Erythroblast (primary cell): ENCODE results near the gene AFMID.

Experiments used
- GATA1 ChIP-seq: IDR thresholded peaks from 2 replicates; pipeline ENCODE4 v1.6.1; 2011; ENCODE audit warnings: low read depth, mild to moderate bottlenecking, control low read depth, low read length, moderate library complexity
- POLR2A ChIP-seq: IDR thresholded peaks from 2 replicates; pipeline ENCODE4 v1.6.1; 2011; ENCODE audit warnings: mild to moderate bottlenecking, low read length

DNA sequence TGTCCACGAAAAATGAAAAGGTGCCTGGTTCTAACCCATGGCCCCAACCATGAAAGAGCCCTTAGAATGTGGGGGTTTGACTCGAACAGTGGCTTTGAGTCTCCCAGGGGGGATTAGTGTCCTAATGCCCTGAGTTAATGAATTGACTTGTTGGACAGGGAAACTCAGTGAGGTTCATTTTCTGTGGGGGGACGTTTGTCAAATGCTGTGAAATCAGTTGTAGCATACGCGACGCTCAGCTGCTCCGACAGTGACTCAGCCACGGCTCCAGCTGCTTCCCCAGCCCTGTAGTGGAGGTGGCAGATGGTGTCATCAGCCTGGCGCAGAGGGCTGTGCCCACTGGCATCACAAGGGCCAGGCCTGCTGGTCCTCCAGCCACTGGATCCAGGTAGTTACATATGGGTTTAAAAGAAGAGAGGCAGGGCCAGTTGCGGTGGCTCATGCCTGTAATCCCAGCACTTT is 40.3 kb downstream of the AFMID start:
- no peak for TF ChIP-seq POLR2A
- no peak for TF ChIP-seq GATA1
